HG03103 (cell line): ENCODE measurements around the gene DNAH9.

Source experiments
- ATAC-seq: cut with Tn5 transposase; IDR thresholded peaks from one replicate; pipeline ENCODE4 v1.9.1; 2021; ENCODE audit warnings: low read depth; ENCODE audit not compliant: unreplicated experiment

Gene DNAH9

GRCh38 chr17:11825572-11826209 is 227.4 kb downstream of the DNAH9 start:
- ATAC-seq = no peak

- no peak for ATAC-seq
Measured at GRCh38 chr17:11832401-11833137, 234.3 kb downstream of the DNAH9 start.

DNA sequence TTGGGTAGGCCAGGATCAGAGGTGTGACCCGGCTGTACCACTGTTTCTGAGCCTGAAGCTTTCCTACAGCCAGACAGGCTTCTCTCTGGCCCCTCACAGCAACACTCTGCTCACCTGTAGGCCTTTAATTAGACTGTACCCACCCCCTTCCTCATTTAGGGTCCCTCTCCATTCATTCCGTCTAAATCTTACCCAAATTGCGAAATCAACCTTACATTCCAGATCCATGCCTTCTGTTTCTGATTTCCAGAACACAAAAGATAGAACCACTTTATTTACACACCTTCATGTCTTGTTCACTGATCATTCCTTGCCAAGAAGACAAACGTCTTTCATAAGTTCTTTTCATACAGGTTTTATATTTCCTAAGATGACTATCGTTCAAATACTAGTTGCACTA is 238.2 kb downstream of the DNAH9 start:
- no peak for ATAC-seq

- ATAC-seq = no peak
Measured at GRCh38 chr17:11840052-11840451, 241.8 kb downstream of the DNAH9 start.

DNA sequence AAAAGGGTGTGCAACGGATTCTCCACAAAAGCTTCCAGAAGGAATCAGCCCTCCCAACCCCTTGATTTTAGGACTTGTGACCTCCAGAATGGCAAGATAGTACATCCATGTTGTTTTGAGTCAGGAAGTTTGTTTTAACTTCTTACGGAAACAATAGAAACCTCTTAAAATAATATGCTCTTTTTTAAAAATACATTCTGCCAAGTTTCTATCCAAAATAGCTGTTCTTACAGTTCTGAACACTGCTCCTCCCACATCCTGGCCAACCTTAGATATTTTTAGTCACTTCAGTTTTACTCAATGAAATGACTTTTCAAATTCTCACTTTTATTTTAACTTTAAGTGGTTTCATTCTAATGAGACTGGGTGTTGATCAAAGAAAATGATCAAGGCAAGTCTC is 242.6 kb downstream of the DNAH9 start:
- no peak for ATAC-seq

DNA sequence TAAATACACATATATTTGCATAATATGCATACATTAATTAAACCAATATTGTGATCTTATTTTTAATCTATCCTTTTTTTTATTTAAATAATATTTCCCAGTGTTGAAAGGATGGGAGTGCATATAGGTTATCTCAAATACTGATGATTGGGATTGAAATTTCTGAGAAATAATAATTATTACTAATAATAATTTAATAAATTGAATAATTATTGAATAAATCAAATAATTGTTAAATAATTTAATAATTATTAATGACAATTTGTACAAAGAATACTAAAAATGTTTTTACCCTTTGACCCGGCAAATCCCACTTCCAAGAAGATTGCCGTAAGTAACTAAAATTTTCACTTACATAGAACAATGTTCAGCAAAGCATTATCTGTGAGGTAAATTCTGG is 250.1 kb downstream of the DNAH9 start:
- ATAC-seq = no peak

GRCh38 chr17:11852231-11852630 is 254.0 kb downstream of the DNAH9 start:
- ATAC-seq = no peak

DNA sequence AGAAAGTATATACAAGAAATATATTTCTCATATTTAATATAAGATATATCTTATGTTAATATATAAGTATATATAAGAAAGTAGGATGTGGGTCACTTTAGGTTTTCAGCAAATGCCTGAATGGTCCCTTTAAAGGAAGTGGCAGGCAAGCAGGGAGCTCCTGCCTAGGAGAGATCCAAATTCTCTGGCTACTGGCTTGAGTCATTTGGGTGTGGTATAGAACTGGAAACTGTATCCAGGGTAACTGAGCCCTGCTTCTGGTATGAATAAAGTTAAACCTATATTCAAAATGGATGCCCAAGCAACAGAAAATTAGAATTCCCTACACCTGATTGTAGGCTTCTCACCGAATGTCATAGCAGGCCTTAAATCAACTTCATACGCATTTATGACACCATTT is 254.6 kb downstream of the DNAH9 start:
- ATAC-seq = no peak

- no peak for ATAC-seq
Measured at GRCh38 chr17:11853321-11854151, 255.3 kb downstream of the DNAH9 start.

DNA sequence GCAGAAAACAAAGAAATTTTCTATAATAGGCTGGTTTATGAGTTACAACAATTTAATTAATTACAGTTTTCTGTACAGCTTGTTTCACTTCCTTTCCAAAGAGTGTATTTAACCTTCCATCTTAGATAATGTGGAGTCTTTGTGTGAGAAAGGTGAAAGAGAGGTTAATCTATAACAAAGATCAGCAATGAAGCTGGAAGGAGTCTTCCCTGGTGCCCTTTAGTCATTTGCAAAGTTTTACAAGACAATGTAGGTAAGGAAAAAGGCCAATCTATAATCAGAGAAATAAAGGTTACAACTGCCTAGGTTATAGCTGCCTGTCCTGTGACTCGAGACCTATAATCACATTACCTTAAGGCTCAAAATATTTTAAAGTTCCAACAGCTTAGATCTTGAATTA is 257.0 kb downstream of the DNAH9 start:
- no peak for ATAC-seq

GRCh38 chr17:11857006-11857405 is 258.7 kb downstream of the DNAH9 start:
- no peak for ATAC-seq

GRCh38 chr17:11869680-11870394 is 271.6 kb downstream of the DNAH9 start:
- no peak for ATAC-seq

DNA sequence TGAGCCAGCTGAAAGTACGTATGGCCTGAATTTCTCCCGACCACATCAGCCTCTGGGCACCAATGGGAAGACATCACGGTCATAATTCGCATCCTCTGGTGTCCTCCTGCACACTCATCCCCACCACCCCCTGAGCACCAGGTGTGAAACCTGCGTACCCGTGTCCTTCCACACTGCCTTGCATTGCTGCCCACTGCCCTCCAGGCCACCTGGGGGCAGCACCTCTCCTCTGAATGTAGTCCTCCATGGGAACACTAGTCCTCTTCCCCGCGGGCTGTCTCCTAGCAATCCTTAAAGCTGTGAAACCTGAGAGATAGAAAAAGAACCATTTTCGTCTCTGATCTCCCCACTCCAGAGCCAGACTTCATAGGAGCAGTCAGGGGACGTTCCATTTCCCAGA is 273.5 kb downstream of the DNAH9 start:
- ATAC-seq = no peak

DNA sequence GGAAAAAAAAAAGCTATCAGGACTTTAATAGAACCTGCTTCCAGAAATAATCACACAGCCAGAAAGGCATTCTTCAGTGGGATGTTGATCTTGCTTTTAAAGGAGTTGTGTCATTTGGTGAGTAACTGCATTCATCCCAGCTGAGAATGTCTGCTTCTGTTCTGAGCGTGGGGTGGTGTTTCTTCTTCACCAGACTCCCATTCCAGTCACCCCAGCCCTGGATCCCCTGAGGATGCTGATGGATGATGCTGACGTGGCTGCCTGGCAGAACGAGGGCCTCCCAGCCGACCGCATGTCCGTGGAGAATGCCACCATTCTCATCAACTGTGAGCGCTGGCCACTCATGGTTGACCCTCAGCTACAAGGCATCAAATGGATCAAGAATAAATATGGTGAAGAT is 276.5 kb downstream of the DNAH9 start:
- ATAC-seq = no peak

- ATAC-seq = no peak
Measured at GRCh38 chr17:11880714-11881113, 282.4 kb downstream of the DNAH9 start.

DNA sequence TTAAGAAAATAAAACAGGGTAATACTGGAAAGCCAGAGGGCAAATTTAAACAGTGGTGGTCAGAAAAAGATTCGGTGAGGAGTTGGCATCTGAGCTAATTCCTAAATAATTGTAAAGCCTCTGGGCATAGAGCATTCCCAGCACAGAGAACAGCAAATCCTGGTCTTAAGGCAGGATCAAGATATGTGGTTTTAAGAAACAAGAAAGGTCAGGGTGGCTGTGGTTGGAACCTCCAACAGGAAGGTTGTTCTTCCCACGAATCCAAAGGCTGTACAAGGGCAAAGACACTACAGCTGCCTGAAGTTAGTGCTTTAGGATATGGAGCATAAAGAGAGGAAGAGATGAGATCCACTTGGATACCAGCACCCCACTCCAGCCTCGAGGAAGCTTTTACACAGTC is 284.4 kb downstream of the DNAH9 start:
- ATAC-seq = no peak

- no peak for ATAC-seq
Measured at GRCh38 chr17:11885051-11885450, 286.8 kb downstream of the DNAH9 start.

- no peak for ATAC-seq
Measured at GRCh38 chr17:11889266-11889665, 291.0 kb downstream of the DNAH9 start.

DNA sequence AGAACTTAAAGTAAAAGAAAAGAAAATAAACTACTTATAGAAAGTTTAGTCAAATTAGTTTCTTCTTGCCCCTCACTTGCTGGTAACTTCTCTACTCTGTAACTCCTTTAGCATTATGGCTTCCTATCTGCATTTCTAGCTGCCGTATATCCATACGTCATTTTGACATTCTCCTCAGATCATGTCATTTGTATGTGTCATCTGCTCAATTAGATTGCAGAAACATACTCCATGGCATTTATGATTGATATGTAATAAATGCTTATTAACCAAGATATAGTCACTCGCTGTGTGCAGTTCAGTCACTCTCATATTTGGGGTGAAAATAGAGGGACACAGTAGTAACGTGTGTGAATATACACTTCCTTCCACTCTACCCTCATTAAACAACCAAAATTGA is 295.6 kb downstream of the DNAH9 start:
- no peak for ATAC-seq

DNA sequence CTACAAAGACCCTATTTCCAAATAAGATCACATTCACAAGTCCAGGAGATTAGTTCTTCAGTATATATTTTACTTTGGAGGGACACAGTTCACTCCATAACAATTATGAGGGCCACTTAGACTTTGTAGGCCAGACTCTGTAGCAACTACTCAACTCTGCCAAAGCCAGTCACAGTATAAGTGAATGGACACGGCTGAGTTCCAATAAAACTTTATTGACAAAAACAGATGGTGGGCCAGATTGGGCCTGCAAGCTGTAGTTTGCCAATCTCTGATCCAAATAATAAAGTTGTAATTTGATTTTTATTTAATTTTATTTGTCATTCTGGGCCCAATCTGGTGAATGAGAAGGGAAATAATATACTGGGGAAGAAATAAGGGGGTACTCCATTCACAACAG is 297.9 kb downstream of the DNAH9 start:
- ATAC-seq = no peak
